ENCODE results near the gene OCLN.
"Not testable (repeated sequence)": the region's sequence is repeated elsewhere in the genome, so short reads cannot be mapped to it uniquely, and the experiment has no call there.

Gene OCLN

DNA sequence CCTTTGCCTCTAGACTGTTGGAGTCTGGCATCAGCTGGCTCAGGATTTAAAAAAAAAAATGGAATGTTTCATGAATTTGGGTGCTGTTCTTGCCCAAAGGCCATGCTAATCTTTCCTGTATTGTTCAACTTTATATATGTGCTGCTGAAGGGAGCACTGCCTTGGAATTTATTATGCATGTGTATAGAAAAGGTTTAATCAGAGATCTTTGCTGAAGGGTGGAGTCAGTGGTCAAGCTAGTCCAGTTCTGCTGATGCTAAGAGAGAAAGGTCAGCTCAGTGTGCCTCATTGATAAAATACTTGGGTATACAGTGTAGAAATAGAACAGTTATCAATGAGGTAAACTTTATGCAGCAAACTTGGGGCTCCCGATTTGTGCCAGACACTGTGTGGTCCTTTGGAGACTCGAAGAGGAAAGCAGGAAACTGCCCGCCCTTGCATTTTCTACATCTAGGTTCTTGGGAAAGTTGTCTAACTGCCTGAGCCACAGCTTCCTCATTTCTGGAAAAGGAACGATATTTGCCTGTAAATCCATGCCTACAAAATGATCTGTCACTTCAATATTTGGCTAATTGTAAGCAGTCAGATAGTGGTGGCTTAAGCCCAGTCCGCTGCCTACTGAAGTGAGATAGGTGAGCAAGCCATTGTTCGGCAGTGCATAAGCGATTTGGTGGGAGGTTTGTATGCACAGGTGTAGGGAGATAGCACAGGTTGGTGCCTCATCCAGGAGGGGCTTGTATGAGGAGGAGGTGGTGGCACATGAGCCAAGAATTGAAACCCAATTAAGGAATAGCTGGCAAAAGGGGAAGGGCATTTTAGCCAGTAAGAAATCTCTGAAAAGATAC, 38.2 kb downstream of the OCLN start:
- no peak for DNase-seq

DNA sequence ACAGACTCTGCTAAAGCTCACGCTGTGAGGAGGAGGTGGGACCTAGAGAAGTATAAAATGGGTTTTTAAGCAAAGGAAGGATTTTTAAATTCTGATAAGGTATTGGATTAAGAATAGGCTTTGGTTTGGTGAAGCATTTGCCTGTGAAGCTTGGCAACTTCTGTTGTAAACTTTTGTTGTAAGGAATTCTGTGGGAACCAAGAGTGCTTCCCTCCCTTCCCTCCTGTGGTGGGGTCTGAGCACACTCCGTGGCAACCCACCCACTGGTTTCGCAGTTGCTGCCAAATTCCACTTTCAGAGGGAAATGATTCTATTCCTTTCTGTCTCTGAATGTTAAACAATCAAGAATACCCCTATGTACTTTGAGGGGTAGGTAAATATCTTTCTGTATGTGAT, 38.8 kb downstream of the OCLN start:
- DNase-seq: no peak

DNA sequence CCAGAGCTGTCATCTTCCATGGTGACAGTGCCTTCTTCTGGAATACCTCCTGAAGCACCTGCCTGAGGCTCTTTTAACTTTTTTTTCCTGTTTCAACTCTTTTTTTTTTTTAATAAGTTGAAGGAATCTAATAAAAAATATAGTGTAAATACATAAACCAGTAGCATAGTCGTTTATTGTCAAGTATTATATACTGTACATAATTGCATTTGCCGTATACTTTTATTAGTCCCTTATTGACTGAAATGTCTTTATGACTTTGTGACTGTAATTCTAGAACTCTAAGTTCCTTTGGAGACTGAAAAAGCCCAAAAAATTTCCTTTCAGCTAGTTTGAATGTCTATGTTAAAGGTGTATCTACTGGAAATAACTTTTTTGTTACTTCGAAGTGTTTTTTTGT, 45.3 kb downstream of the OCLN start:
- DNase-seq: not testable (repeated sequence)

DNA sequence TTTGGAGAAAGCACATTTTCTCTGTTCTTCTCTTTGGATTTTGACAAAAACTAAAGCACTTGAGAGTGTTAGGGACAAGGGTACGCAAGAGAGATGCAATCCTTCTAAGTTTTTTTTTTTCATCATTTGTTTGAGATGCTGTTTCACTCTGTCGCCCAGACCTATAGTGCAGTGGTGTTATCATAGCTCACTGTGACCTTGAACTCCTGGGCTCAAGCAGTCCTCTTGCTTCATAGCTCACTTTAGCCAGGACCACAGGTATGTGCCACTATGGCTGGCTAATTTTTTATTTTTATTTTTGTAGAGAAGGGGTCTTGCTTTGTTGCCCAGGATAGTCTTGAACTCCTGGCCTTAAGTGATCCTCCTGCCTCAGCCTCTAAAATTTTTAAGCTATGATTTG, 46.1 kb downstream of the OCLN start:
- DNase-seq: not testable (repeated sequence)

GRCh38 chr5:69541347-69541746, 48.8 kb downstream of the OCLN start:
- not testable (repeated sequence) for DNase-seq

- DNase-seq: not testable (repeated sequence)
Observed at GRCh38 chr5:69542838-69543618, 50.4 kb downstream of the OCLN start.

DNA sequence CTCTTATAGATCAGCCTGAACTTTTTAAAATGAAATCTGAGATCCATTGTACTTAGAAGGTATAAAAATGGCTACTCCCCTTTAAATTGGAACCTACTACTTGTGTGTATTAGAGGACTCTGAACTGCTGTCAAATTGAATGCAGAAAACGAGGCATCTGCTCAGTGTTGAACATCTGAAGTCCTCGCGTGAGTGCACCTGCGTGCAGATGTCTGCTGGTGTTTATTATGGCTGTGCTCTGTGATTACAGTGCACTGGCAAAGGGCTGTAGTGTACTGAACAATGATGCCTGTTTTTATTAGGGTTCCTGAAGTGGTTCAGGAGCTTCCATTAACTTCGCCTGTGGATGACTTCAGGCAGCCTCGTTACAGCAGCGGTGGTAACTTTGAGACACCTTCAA, 52.0 kb downstream of the OCLN start:
- DNase-seq: not testable (repeated sequence)

DNA sequence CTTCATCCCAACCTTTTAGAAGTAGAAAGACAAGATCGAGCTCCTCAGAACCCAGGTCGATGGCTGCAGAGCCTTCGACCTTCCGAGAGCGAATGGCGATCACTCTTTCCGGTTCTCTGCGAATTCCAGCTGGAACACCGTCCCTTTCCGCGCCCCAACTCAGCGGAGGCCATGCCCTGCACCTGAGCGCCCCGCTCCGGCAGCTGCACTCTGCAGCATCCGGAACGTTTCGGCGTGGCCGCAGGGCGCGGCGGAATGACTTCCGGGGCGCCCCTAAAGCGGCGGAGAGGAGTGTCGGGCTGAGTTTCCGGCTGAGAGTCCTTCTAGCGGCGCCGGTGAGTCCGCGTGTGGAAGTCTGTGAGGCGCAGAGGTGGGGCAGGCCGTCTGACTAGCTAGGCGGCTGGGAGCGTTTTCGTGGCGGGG, 67.3 kb downstream of the OCLN start, which contains the start of gene GTF2H2C:
Gene GTF2H2C, plus strand, starts transcription at position 284 of the 423 bp plus-strand sequence. CDS start 4,942 bp downstream, outside the sequence.
- peak; percentile 52 to 58 for DNase-seq

GRCh38 chr5:69560587-69561431, 68.2 kb downstream of the OCLN start:
- not testable (repeated sequence) for DNase-seq

GRCh38 chr5:69566172-69566571, 73.6 kb downstream of the OCLN start:
- DNase-seq: not testable (repeated sequence)

DNA sequence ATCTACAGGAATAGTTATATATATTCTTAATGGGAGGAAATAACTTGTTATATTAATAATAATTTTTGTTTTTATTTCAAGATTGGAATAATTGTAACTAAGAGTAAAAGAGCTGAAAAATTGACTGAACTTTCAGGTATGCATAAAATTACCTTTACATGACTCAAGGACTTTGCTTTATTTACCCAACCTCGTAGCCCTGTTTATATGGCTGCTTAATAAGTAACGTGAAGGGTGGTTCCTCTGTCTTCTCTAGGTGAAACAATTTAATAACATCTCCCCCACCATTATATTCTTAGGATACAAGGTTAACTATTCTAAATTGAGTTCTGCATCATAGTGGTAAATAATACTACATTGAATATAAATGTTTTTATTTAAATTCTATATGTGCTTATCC, 75.5 kb downstream of the OCLN start:
- DNase-seq: not testable (repeated sequence)

DNA sequence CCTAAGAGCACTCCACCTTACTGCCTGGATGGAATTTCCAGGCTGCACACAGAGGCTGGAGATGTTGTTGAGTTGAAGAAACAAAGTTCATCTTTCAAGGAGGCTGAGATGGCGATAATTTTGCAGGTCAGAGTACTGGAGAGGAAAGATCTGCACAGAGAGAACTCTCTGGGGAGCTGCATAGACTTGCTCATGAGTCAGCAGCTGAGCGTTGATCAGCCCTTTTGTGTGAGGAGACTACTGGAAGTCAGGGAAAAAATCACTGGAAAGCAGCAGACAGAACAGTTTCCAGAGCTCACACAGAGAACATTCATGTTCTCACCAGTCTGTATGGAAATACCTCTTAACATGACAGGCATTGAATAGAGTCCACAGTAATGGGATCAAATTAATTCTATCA, 90.8 kb downstream of the OCLN start:
- DNase-seq: not testable (repeated sequence)

- DNase-seq: not testable (repeated sequence)
Observed at GRCh38 chr5:69596114-69596840, 103.7 kb downstream of the OCLN start.

DNA sequence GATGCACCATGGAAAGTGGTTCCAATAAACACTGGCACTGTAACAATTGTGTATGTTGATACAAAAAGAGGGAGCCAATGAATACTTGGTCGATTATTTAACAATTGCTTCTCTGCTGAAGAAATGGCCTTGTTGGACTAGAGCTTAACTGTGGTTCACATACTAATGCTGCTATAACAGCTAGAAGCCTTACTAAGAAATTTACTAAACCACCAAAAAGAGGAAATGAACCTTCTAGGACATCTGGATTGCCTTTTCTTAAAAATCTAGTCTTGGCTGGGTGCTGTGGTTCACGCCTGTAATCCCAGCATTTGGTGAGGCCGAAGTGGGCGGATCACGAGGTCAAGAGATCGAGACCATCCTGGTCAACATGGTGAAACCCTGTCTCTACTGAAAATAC, 109.4 kb downstream of the OCLN start:
- not testable (repeated sequence) for DNase-seq

DNA sequence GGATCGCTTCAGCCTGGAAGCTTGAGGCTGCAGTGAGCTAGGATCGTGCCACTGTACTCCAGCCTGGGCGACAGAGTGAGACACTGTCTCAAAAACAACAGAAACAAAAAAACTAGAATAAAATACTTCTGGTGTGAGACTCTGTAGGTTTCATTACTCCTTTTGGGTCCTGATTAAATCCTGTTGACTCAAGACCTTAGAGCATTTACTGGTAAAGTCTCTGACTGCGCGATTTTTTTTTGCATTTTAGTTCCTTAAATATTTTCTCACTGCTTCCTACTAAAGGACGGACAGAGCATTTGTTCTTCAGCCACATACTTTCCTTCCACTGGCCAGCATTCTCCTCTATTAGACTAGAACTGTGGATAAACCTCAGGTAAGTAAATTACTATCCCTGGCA, 114.2 kb downstream of the OCLN start:
- not testable (repeated sequence) for DNase-seq
